ENCODE results near the gene CRB2.

CRB2 gene

GRCh38 chr9:123407217-123407851, 51.3 kb downstream of the CRB2 start:
- FAIRE-seq: no peak

DNA sequence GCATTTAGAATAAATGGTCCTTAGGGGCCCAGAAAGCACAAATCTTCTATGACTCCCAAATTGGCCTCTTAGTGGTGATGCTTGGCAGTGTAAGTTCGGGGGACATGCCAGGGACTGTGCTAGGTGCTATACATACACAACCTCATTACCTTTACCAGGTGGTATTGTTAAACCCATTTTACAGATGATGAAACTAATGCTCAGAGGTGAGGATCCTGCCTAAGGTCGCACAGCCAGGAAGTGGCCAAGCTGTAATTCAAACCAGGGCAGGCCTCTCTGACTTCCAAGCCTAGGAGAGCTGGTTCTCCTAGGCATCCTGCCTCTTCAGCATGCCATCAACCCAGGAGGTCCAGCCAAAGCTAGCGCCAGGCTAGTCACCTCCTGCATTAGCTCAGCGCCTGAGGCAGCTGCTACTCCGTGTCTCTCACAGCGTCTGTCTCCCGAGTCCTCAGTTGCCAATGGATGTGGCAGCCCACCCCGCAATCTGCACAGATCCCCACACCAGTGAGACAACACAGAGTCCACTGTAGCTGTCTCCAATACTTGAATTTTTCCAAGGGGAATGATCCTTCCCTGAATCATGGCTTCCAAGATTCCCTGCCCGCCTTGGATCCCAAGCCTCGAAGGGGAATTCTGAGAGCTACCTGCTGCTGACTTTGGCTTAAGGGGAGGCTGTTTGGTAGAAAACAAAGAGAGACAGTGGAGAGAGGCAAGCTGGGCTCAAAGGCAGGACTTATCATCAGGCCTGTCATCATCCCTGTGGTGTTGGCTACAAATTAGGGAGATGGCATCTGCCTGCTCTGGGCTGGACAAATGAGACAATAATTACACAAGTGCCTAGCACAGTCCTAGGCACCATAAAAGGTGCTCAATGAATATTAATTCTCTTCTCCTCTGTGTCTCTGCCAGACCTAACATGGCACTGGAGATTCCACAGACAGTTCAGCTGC, 52.6 kb downstream of the CRB2 start:
- FAIRE-seq: no peak

GRCh38 chr9:123410281-123410910, 54.4 kb downstream of the CRB2 start:
- FAIRE-seq: no peak

DNA sequence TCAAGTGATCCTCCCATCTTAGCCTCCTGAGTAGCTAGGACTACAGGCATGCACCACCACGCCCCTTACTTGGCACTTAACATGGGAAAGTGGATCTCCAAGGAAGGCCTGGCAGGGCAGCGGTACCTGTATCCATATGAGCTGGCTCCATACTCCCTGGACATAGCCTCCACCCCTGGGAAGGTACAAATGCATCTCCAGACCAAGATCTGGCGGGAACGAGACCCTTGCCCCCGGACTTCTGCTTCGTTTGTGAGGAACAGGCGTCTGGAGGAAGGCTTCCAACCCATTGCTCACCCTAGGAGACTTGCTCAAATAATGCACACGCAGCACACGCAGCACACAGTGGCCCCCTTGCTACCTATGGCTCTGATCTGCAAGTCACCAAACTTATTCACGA, 55.2 kb downstream of the CRB2 start:
- no peak for FAIRE-seq

DNA sequence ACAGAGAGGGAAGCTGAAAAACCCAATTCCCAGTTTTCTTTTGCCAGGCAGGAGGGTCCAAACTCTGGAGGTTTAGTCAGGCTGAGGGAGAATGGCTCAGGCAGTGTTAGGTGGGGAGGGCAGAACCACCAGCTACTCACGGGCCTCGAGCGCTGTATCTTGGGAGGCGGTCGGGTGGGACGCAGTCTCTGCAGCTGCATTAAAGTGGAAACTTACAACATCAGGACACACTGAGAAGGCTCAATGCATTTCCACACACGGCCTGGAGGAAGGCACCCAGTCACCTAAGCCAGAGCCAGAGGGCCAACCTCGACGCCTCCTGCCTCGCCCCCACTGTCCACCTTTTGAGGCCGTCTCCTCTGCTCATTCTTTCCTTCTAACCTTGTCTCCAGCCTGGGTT, 55.6 kb downstream of the CRB2 start:
- no peak for FAIRE-seq

GRCh38 chr9:123412171-123412820, 56.3 kb downstream of the CRB2 start:
- FAIRE-seq: no peak

DNA sequence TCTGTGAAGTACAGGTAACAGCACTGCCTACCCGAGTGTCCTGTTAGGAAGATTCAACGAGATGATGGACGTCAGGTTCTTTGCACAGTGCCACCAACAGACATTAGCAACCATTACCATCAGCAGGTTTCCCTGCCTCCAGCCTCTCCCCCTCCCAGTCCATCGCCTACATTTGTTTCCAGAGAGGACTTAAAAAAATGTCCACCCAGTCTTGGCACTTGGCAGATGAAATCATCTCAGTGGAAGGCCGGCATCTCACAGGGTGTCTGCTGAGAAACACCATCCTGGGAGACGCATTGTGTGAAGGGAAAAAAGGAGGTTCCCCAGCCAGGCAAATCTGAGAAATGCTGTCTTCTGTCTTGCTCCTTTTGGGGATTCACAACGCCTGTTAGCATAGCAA, 58.2 kb downstream of the CRB2 start:
- no peak for FAIRE-seq

DNA sequence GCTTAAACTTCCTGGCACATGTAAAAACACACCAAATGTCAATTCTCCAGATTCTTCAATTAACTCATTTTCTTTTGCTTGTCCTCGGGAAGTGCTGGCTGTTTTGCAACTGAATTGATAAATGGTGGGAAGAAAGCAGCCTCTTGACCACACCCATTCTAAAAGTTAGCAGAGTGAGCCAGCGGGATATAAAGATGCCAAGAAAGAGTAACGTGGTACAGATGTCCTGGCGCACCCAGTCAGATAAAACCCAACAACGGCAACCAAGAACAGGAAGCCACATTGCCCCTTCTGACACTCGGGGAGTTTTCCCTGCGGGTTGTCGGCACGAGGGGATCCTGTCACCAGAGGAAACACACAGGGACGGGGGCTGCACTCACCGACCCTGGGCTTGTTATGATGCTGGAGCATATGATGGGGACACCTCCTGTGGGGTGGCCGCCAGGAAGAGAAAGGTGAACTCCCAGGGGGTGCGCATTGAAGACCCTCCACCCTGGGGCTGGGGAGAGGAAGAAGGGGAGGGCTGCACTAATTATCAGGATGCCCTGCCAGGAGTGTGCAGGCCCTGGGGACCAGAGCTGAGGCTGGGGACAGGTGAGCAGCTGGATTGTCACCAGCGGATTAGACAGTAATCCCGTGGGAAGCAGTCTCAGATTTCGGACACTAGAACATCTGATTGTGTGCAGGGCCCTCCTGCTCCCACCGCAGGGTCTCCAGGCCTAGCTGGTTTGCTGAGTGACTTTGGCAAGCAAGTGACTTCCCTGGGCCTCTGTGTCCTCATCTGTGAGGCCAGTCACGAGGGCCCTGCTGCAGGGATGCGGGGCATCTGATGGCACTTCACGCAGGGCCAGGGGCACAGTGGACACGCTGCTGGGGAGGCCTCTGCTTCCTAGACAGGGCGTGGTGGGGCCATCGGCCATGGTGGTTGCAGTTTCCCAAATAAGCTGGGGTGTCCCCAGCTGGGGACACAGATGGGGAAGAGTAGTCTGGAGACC, 59.2 kb downstream of the CRB2 start:
- no peak for FAIRE-seq

- FAIRE-seq: no peak
These were observed 60.2 kb downstream of the CRB2 start for GRCh38 chr9:123416176-123416575.

DNA sequence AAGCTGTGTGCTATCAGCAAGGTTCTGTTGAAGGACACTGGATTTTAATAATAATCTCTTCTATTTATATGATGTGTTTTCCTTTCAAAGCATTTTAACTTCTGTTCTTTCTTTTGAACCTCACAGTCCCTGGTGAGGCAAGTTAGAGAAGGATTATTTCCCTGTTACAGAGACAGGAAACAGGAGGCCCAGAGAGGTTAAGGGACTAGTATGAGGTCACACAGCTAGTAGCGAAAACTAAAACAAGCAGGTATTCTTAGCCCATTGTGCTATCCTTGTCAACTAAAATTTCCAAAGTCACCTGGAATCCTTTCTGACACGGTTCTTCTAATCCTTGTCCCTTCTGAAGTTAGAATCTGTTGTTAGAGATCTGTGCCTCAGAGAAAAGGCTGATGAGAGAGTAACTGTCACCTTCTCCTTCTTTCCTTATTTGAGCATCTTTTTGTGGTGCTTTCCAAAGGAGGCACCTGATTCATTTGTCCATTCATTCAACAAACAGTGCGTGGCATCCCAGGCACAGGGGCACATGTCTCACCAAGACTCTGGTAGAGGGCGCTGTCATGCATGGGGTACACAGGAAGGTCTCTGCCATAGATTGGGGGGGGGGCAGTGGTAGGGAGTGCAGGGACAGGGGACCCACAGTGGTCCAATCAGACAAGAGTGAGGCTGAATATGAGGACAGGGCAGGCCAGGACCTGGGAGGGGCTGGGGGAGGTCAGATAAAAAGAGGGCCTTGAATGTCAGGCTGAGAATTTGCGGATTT, 61.5 kb downstream of the CRB2 start:
- no peak for FAIRE-seq

- no peak for FAIRE-seq
These were observed 62.0 kb downstream of the CRB2 start for GRCh38 chr9:123418052-123418430.

GRCh38 chr9:123418506-123418905, 62.5 kb downstream of the CRB2 start:
- FAIRE-seq: no peak

DNA sequence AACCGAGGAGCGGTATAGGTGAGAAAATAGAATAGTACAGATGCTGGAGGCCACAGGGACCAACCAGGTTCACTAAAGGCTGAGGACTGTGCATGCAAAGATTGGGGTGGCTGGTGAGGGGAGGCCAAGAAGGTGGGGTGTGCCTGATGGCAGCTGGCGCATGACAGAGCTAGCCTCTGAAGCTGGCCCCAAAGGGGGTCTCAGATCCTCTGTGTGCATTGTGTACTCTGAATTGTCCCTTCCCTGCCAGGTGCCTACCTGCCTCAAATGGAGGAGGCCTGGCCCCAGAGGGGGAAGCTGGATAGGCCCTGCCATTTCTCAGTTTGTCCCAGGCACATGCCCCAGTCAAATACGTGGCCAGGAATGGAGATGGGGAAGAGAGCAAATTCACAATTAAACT, 63.1 kb downstream of the CRB2 start:
- no peak for FAIRE-seq

GRCh38 chr9:123419721-123420591, 64.0 kb downstream of the CRB2 start:
- no peak for FAIRE-seq

- no peak for FAIRE-seq
These were observed 64.7 kb downstream of the CRB2 start for GRCh38 chr9:123420592-123421111.

- FAIRE-seq: no peak
These were observed 65.2 kb downstream of the CRB2 start for GRCh38 chr9:123421186-123421585.

- no peak for FAIRE-seq
These were observed 65.9 kb downstream of the CRB2 start for GRCh38 chr9:123421801-123422455.

GRCh38 chr9:123422635-123423310, 66.8 kb downstream of the CRB2 start:
- FAIRE-seq: no peak

GRCh38 chr9:123423311-123423640, 67.3 kb downstream of the CRB2 start:
- FAIRE-seq: no peak
